Calu3 (cell line): ENCODE data around the gene NTNG2. TPM values are rescaled to one million over a fixed set of nuclear protein-coding genes. Genes with fewer than 3 reads are reported as not detected.

Experiments
- BruUV-seq: library from RNA; stranded (reverse); fragments of 400-500 nt; replicated peaks from 2 replicates; lab custom pipeline; 2021; lab: Mats Ljungman, UMichigan
- CTCF ChIA-PET: fragments of 300-600 bp; sonication (Branson Sonifier 250); formaldehyde crosslinking; loops from one replicate; lab custom pipeline; 2022; ENCODE audit warnings: antibody characterized with exemption; lab: Charles Lee
- DNase-seq: peaks from one replicate; pipeline ENCODE4 v3.0.0; 2022
- H3K27ac Mint-ChIP-seq: one replicate; pipeline ENCODE4 v1.8.0; 2022; ENCODE audit warnings: mixed read lengths; ENCODE audit not compliant: unreplicated experiment
- H3K27me3 Mint-ChIP-seq: one replicate; pipeline ENCODE4 v1.8.0; 2022; ENCODE audit warnings: mixed read lengths; ENCODE audit not compliant: unreplicated experiment
- H3K36me3 Mint-ChIP-seq: one replicate; pipeline ENCODE4 v1.8.0; 2022; ENCODE audit warnings: mild to moderate bottlenecking, moderate library complexity, mixed read lengths; ENCODE audit not compliant: insufficient read depth, unreplicated experiment
- H3K4me1 Mint-ChIP-seq: one replicate; pipeline ENCODE4 v1.8.0; 2022; ENCODE audit warnings: mild to moderate bottlenecking, low read depth, mixed read lengths; ENCODE audit not compliant: unreplicated experiment
- H3K4me3 Mint-ChIP-seq: one replicate; pipeline ENCODE4 v1.8.0; 2022; ENCODE audit warnings: mild to moderate bottlenecking, low read depth, moderate library complexity, mixed read lengths; ENCODE audit not compliant: unreplicated experiment
- H3K9me3 Mint-ChIP-seq: one replicate; pipeline ENCODE4 v1.8.0; 2022; ENCODE audit warnings: low read depth, mixed read lengths; ENCODE audit not compliant: unreplicated experiment
- CTCF ChIP-seq: fragments of 200-600 bp; IDR thresholded peaks from one replicate; pipeline ENCODE4 v1.8.0; 2022; ENCODE audit warnings: antibody characterized with exemption; ENCODE audit not compliant: unreplicated experiment
- intact Hi-C: fragments of 100-400 bp; cut with micrococcal nuclease; formaldehyde crosslinking; loops from one replicate; pipeline ENCODE4 v1.10.0; 2022; ENCODE audit not compliant: unreplicated experiment
- total RNA-seq: library from RNA; stranded (reverse); gene quantifications from 2 replicates; pipeline ENCODE4 v1.2.3, GENCODE V29; 2022

NTNG2 gene
- total RNA-seq, 1 experiment from 2014 or later = not detected

DNA sequence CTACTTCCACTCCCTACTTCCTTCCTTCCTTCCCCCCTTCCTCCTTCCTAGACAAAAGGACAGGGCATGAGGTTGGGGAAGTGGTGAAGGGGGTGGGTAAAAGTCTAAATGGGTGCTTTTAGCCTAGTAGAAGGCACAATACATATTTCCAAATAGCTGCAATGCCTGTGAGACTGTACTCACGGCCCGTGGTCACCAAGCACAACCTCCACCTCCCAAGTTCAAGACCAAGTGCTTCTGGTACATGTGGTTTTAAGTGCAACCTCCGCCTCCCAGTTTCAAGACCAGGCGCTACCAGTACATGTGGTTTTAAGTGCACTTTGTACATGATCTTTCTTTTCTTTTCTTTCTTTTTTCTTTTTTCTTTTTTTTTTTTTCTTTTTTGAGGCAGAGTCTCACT, 14.5 kb upstream of the NTNG2 start:
- BruUV-seq = no TSS peak
- H3K4me1 Mint-ChIP-seq = no peaks in the 10 kb centered on the region
- peaks cover 85% of the 10 kb centered on the region for H3K27me3 Mint-ChIP-seq
- H3K27ac Mint-ChIP-seq = no peak overlapping the region
- intact Hi-C loops = no loop called here
- CTCF ChIA-PET = no interaction called here
- H3K36me3 Mint-ChIP-seq = peaks cover 5% of the 10 kb centered on the region
- no peaks in the 10 kb centered on the region for H3K9me3 Mint-ChIP-seq
- no peak overlapping the region for H3K4me3 Mint-ChIP-seq
- DNase-seq = no peak
- no peak for TF ChIP-seq CTCF

GRCh38 chr9:132147839-132148238, 14.0 kb upstream of the NTNG2 start:
- peaks cover 85% of the 10 kb centered on the region for H3K27me3 Mint-ChIP-seq
- no peaks in the 10 kb centered on the region for H3K9me3 Mint-ChIP-seq
- peaks cover 5% of the 10 kb centered on the region for H3K36me3 Mint-ChIP-seq
- H3K4me1 Mint-ChIP-seq = no peaks in the 10 kb centered on the region
- no TSS peak for BruUV-seq
- DNase-seq = no peak
- H3K4me3 Mint-ChIP-seq = no peak overlapping the region
- no peak overlapping the region for H3K27ac Mint-ChIP-seq
- CTCF ChIA-PET = no interaction called here
- intact Hi-C loops = no loop called here
- no peak for TF ChIP-seq CTCF

DNA sequence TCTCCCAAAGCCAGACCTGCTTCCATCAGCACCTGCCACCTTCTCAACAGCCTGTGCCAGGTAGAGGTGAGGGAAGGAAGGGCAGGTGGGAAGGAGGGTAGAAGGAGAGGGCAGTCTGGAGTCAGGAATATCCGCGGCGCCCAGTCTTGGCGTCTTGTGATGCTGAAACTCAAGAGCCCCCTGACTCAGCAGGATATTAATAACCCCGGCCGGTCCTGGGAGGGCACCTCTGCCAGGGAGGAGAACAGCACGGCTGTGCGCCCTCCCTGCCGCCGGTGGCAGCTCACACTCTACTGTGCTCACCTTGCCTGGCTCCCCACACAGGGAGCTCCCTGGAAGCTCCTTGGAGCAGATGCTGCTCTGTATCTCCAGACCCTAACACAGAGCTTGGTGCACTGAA, 11.6 kb upstream of the NTNG2 start:
- no TSS peak for BruUV-seq
- H3K27me3 Mint-ChIP-seq = peaks cover 89% of the 10 kb centered on the region

DNA sequence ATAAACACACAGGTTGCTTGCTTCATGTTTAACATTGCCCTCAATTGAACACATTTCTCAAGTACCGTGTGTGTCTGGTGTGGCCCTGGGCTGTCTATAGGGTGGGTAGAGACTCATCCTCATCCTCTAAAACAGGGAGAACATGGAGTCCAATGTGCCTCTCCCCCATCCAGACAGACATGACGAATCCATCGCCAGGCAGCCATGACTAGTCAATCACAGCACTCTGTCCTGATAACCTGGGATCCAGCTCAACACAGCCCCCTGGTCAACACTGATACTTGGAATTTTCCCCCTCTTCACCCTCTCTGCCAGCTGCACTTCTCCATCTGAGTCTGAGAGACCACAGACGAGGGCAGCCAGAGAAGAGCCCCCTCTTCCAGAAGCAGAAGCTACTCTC, 10.7 kb upstream of the NTNG2 start:
- Mint-ChIP-seq H3K27me3 (peaks cover 92% of the 10 kb centered on the region), H3K9me3 (no peaks in the 10 kb centered on the region)

More for the DNA sequence above, 11.6 kb upstream of the NTNG2 start:
- CTCF ChIA-PET = no interaction called here
- Mint-ChIP-seq H3K9me3 (no peaks in the 10 kb centered on the region), H3K27ac (no peak overlapping the region), H3K4me1 (no peaks in the 10 kb centered on the region), H3K36me3 (peaks cover 5% of the 10 kb centered on the region), H3K4me3 (no peak overlapping the region)
- no peak for DNase-seq
- intact Hi-C loops = no loop called here
- TF ChIP-seq CTCF = no peak

More for the DNA sequence above, 10.7 kb upstream of the NTNG2 start:
- TF ChIP-seq CTCF = no peak
- no peak for DNase-seq
- Mint-ChIP-seq H3K4me3 (no peak overlapping the region), H3K27ac (no peak overlapping the region), H3K4me1 (no peaks in the 10 kb centered on the region), H3K36me3 (peaks cover 5% of the 10 kb centered on the region)
- intact Hi-C loops = no loop called here
- no TSS peak for BruUV-seq
- CTCF ChIA-PET = no interaction called here
